ENCODE results near the gene CLIC4. TPM values are rescaled to one million over a fixed set of nuclear protein-coding genes. Genes with fewer than 3 reads are reported as not detected.

The CLIC4 gene
- total and polyA plus RNA-seq, 10 of the 15 experiments (the other 5 are each of a cell fraction or from before 2014, with no cell fraction given): 20.4 to 107 (median 69.6) TPM

DNA sequence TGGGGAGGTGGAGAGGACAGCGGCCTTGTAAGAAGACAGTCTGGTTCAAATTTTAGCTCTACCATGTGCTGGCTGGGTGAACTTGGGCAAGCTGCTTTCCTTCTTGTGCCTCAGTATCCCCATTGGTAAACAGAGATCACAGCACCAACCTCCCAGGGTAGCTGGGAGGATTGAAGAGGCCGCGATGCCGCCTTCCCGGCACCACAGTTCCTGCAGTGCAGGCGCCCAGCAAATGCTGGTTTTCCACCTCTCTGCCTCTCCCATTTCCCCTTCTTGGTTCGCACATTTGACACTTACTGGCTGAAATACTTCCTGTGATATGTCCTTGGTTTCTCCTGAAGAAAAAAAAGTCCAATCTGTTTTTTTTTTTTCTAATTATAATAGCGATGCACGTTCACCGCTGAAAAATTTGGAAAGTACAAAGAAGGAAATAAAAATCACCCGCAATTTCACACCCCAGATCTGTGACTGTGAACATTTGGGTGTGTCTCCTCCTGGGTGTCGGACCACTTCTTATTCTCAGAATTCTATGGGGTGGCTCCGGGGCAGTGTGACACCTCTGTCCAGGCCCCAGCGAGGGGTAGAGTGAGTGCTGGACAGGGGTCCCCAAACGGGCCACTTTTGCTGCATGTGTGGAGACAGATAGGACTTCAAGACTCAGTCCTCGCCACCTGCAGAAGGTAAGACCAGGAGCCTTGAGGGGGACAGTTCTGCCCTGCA lies 111.7 kb downstream of the CLIC4 start:
- H3K4me3 ChIP-seq: no peak overlapping the region
- peaks cover 0 to 3% of the 10 kb centered on the region in 2 experiments; a peak in 1 of 4 replicates for H3K27me3 ChIP-seq (replicated peaks in 1 of 2; ENCODE audit: control insufficient read depth in 2 of 2, insufficient read depth in 2 of 2, low read length in 1 of 2)
- SMC1A ChIA-PET (ENCODE audit: uncharacterized antibody, unreplicated experiment): no interaction called here
- CTCF ChIA-PET: interaction anchor here (1.2 to 10.6 kb wide), 2 partner anchors 41 to 178 kb away, joined by 3 to 133 read pairs; no protein-coding TSS in a partner anchor
- H4K20me1 ChIP-seq (ENCODE audit: control insufficient read depth, insufficient read depth): no peaks in the 10 kb centered on the region
- no peaks in the 10 kb centered on the region for H3K36me3 ChIP-seq (ENCODE audit: control insufficient read depth in 2 of 2, insufficient read depth in 2 of 2, low read length in 1 of 2)
- no peak for ATAC-seq
- in situ Hi-C loops (cut with MboI) (no loop called here), intact Hi-C loops (cut with micrococcal nuclease; ENCODE audit: unreplicated experiment) (no loop called here)
- no peak overlapping the region for H3K9ac ChIP-seq (ENCODE audit: control insufficient read depth, insufficient read depth, low read length)
- H3K27ac ChIP-seq (ENCODE audit: control insufficient read depth, insufficient read depth): no peak overlapping the region
- H3K9me3 ChIP-seq (replicated peaks; ENCODE audit: control insufficient read depth, insufficient read depth, low read length): no peaks in the 10 kb centered on the region; the same call in 2 of the 3 replicates
- H3K4me2 ChIP-seq (ENCODE audit: control insufficient read depth, insufficient read depth): no peak overlapping the region
- BruUV-seq (replicated peaks): no TSS peak
- H3K79me2 ChIP-seq (ENCODE audit: control insufficient read depth, insufficient read depth, low read length): no peaks in the 10 kb centered on the region
- RAD21 ChIA-PET (ENCODE audit: unreplicated experiment): interaction anchor here (2.8 kb wide), 1 partner anchor 242 kb away, joined by 6 read pairs; no protein-coding TSS in a partner anchor
- FAIRE-seq: no peak
- no peaks in the 10 kb centered on the region for H3K4me1 ChIP-seq (ENCODE audit: control insufficient read depth, insufficient read depth, low read length)
- no peak for DNase-seq (ENCODE audit: low read depth, low spot score)
- POLR2A ChIA-PET: interaction anchor here (0.8 to 1.3 kb wide), 2 partner anchors 42 to 375 kb away, joined by 3 to 5 read pairs; partner anchors contain the start of gene SYF2
- 77% methylated on average over 16 of the region's 16 CpGs for WGBS (ENCODE audit: insufficient coverage, insufficient replicate concordance, low lambda C conversion rate, missing lambda C conversion rate)
- TF ChIP-seq TCF3 (IDR thresholded peaks at IDR 0.05; ENCODE audit: borderline replicate concordance, insufficient read depth, low read depth, low read length): no peak
- TF ChIP-seq POLR2A (IDR thresholded peaks at IDR 0.05; ENCODE audit: low read depth, low read length): no peak
- TF ChIP-seq, protein P1, sequence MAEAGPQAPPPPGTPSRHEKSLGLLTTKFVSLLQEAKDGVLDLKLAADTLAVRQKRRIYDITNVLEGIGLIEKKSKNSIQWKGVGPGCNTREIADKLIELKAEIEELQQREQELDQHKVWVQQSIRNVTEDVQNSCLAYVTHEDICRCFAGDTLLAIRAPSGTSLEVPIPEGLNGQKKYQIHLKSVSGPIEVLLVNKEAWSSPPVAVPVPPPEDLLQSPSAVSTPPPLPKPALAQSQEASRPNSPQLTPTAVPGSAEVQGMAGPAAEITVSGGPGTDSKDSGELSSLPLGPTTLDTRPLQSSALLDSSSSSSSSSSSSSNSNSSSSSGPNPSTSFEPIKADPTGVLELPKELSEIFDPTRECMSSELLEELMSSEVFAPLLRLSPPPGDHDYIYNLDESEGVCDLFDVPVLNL (IDR thresholded peaks at IDR 0.05; ENCODE audit: low read depth, low read length): no peak
- TF ChIP-seq, protein P2, sequence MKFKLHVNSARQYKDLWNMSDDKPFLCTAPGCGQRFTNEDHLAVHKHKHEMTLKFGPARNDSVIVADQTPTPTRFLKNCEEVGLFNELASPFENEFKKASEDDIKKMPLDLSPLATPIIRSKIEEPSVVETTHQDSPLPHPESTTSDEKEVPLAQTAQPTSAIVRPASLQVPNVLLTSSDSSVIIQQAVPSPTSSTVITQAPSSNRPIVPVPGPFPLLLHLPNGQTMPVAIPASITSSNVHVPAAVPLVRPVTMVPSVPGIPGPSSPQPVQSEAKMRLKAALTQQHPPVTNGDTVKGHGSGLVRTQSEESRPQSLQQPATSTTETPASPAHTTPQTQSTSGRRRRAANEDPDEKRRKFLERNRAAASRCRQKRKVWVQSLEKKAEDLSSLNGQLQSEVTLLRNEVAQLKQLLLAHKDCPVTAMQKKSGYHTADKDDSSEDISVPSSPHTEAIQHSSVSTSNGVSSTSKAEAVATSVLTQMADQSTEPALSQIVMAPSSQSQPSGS (IDR thresholded peaks at IDR 0.05; ENCODE audit: low read length): no peak
- no peak for TF ChIP-seq RAD51 (IDR thresholded peaks at IDR 0.05)
- TF ChIP-seq HCFC1 (IDR thresholded peaks at IDR 0.05; ENCODE audit: low read length): no peak
- TF ChIP-seq SUPT20H (IDR thresholded peaks at IDR 0.05; ENCODE audit: borderline replicate concordance, control insufficient read depth, low read depth, low read length): no peak
- H2AFZ ChIP-seq (ENCODE audit: control insufficient read depth, low read depth, low read length): no peak overlapping the region
